ENCODE results near the gene ACP5. TPM values are rescaled to one million over a fixed set of nuclear protein-coding genes. Genes with fewer than 3 reads are reported as not detected.

The ACP5 gene
- polyA plus RNA-seq, 1 experiment = 2.6 TPM

DNA sequence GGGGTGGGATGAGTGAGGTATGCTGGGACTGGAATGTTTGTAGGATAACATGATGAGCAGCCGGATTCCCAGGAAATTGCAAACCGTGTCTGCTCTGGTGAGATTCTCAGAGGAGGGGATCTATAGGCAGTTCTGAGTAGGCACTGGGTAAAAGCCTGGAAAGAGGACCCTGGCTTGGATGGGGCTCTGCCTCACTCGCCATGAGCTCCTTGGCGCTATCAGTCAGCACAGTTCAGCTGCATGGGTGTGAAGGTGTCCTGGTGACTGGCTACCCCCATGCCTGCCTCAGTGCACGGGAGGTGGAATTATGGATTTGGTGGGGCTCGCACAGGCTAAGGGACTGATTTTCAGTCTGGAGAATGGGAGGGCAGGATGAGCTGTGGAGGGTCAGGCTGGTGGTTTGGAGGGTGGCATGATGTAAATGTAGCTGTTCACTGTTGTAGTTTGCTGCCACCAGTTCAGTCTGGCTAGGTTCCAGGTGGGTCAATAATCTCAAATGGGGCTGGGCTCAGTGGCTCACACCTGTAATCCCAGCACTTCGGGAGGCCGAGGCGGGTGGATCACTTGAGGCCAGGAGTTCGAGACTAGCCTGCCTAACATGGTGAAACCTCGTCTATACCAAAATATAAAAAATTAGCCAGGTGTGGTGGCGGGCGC is 10.7 kb upstream of the ACP5 start:
- ChIA-PET POLR2A (no interaction called here), CTCF (interaction anchor here (0.6 to 1.7 kb wide), 11 partner anchors 9 to 105 kb away, joined by 3 to 8 read pairs (median 5); partner anchors contain the start of genes ACP5 and ZNF627)
- H3K4me3 ChIP-seq (ENCODE audit: low read depth, low read length) = no peak overlapping the region
- DNase-seq (ENCODE audit: low read depth) = no peak
- no peaks in the 10 kb centered on the region for H3K27me3 ChIP-seq (ENCODE audit: control insufficient read depth, insufficient read depth, low read length)
- TF ChIP-seq, protein P1, sequence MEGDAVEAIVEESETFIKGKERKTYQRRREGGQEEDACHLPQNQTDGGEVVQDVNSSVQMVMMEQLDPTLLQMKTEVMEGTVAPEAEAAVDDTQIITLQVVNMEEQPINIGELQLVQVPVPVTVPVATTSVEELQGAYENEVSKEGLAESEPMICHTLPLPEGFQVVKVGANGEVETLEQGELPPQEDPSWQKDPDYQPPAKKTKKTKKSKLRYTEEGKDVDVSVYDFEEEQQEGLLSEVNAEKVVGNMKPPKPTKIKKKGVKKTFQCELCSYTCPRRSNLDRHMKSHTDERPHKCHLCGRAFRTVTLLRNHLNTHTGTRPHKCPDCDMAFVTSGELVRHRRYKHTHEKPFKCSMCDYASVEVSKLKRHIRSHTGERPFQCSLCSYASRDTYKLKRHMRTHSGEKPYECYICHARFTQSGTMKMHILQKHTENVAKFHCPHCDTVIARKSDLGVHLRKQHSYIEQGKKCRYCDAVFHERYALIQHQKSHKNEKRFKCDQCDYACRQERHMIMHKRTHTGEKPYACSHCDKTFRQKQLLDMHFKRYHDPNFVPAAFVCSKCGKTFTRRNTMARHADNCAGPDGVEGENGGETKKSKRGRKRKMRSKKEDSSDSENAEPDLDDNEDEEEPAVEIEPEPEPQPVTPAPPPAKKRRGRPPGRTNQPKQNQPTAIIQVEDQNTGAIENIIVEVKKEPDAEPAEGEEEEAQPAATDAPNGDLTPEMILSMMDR (IDR thresholded peaks at IDR 0.05; ENCODE audit: insufficient read depth, low read depth, low read length) = no peak
- H3K36me3 ChIP-seq (ENCODE audit: control insufficient read depth, insufficient read depth, low read length) = no peaks in the 10 kb centered on the region

DNA sequence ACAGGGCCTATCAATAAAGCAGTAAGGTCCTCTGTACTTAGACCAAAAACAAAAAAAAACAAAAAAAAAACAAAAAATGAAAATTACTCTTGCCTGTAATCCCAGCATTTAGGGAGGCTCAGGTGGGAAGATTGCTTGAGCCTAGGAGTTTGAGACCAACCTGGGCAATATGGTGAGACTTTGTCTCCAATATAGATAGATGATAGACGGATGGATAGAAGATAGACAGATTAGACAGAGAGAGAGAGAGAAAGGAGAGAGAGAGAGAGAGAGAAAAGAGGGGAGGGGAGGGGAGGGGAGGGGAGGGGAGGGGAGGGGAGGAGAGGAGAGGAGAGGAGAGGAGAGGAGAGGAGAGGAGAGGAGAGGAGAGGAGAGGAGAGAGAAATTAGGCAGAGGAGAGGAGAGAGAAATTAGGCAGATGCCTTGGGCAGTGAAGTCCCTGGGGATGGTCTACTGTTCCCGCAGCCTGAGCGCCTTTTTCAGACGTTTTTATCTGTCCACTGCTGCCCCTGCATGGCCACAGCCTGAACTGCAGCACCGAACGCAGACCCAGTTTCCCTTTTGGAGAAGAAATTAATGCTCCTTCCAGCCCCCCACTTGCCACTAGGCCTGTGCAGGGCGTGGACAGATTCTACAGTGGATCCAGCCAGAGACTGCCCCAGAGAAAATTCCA is 10.0 kb upstream of the ACP5 start:
- POLR2A ChIA-PET = no interaction called here
- no peak overlapping the region for H3K4me3 ChIP-seq (ENCODE audit: low read depth, low read length)

DNA sequence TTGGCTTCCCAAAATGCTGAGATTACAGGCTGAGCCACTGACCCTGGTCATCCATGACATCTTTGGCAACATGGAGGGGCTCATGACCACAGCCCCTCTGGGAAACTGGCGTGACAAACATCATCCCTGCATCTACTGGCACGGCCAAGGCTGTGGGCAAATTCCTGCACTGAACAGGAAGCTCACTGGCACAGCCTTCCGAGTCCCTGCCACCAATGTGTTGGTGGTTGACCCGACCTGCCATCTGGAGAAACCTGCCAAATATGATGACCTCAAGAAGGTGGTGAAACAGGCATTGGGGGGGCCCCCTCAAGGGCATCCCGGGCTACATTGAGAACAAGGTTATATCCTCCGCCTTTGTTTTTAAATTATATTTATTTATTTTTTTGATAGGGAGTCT is 8.9 kb upstream of the ACP5 start:
- POLR2A ChIA-PET = no interaction called here
- no peak for DNase-seq (ENCODE audit: low read depth)
- CTCF ChIA-PET = interaction anchor here (0.6 to 3.0 kb wide), 9 partner anchors 10 to 100 kb away, joined by 3 to 9 read pairs (median 3); partner anchors contain the start of gene ELOF1
- H3K27me3 ChIP-seq (ENCODE audit: control insufficient read depth, insufficient read depth, low read length) = no peaks in the 10 kb centered on the region
- TF ChIP-seq, protein P1 (IDR thresholded peaks at IDR 0.05; ENCODE audit: insufficient read depth, low read depth, low read length) = no peak
- no peaks in the 10 kb centered on the region for H3K36me3 ChIP-seq (ENCODE audit: control insufficient read depth, insufficient read depth, low read length)
- no peak overlapping the region for H3K4me3 ChIP-seq (ENCODE audit: low read depth, low read length)

More for the DNA sequence above, 10.0 kb upstream of the ACP5 start:
- H3K27me3 ChIP-seq (ENCODE audit: control insufficient read depth, insufficient read depth, low read length) = no peaks in the 10 kb centered on the region
- CTCF ChIA-PET = interaction anchor here (0.6 to 1.7 kb wide), 13 partner anchors 8 to 105 kb away, joined by 3 to 8 read pairs (median 5); partner anchors contain the start of gene ZNF627
- TF ChIP-seq, protein P1 (IDR thresholded peaks at IDR 0.05; ENCODE audit: insufficient read depth, low read depth, low read length) = peak; percentile 90
- H3K36me3 ChIP-seq (ENCODE audit: control insufficient read depth, insufficient read depth, low read length) = no peaks in the 10 kb centered on the region
- DNase-seq (ENCODE audit: low read depth) = no peak

DNA sequence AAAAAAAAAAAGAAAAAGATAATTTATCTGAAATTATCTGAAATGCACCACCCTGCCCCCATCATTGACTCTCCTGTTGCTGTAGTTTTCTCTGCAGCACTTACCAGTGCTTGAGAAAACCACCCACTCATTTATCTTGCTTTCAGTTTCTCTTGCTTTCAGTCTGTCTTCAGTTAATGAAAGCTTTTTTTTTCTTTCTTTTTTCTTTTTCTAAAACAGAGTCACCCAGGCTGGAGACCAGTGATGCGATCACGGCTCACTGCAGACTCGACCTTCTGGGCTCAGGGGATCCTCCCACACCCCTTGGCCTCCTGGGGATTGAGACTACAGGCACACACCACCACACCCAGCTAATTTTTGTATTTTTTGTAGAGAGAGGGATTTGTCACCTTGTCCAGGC is 4.3 kb upstream of the ACP5 start:
- no peaks in the 10 kb centered on the region for H3K27me3 ChIP-seq (ENCODE audit: control insufficient read depth, insufficient read depth, low read length)
- TF ChIP-seq, protein P1 (IDR thresholded peaks at IDR 0.05; ENCODE audit: insufficient read depth, low read depth, low read length) = no peak
- POLR2A ChIA-PET = no interaction called here
- H3K36me3 ChIP-seq (ENCODE audit: control insufficient read depth, insufficient read depth, low read length) = no peaks in the 10 kb centered on the region
- CTCF ChIA-PET = interaction anchor here (1.1 to 2.0 kb wide), 2 partner anchors 14 to 22 kb away, joined by 3 to 9 read pairs; partner anchors contain the start of gene ELOF1
- no peak overlapping the region for H3K4me3 ChIP-seq (ENCODE audit: low read depth, low read length)
- no peak for DNase-seq (ENCODE audit: low read depth)

DNA sequence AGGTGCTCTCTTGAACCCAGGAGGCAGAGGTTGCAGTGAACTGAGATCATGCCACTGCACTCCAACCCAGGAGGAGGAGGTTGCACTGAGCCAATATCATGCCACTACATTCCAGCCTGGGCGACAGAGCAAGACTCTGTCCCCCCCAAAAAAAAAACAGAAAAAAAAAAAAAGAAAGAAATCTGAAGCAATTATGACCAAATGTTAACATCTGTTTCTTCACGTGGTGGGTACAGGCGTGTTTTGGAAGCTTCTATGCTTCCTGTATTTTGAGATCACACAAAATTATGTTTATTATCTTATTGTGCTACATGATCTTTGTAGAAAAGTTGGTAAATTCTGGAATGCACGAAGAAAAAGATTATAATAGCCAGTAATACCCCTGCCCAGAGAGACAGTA is 2.7 kb upstream of the ACP5 start:
- POLR2A ChIA-PET = no interaction called here
- DNase-seq (ENCODE audit: low read depth) = no peak
- CTCF ChIA-PET = interaction anchor here (1.5 to 2.0 kb wide), 3 partner anchors 8 to 20 kb away, joined by 3 to 9 read pairs (median 8); partner anchors contain the start of gene ELOF1
- TF ChIP-seq, protein P1 (IDR thresholded peaks at IDR 0.05; ENCODE audit: insufficient read depth, low read depth, low read length) = no peak
- H3K27me3 ChIP-seq (ENCODE audit: control insufficient read depth, insufficient read depth, low read length) = no peaks in the 10 kb centered on the region
- no peak overlapping the region for H3K4me3 ChIP-seq (ENCODE audit: low read depth, low read length)
- no peaks in the 10 kb centered on the region for H3K36me3 ChIP-seq (ENCODE audit: control insufficient read depth, insufficient read depth, low read length)

All from BJ (cell line).